HEK293 (cell line): Measurements from ENCODE around the gene RIC8A.

Source experiments
- CTCF ChIA-PET: fragments of 350-600 bp; formaldehyde crosslinking; extraction: SDS; loops from one replicate; lab custom pipeline; 2021; ENCODE audit warnings: antibody characterized with exemption; lab: Yijun Ruan, JAX
- POLR2A ChIA-PET: fragments of 300-600 bp; formaldehyde crosslinking; extraction: SDS; loops from one replicate; lab custom pipeline; 2020; ENCODE audit warnings: antibody characterized with exemption, inconsistent platforms; lab: Yijun Ruan, JAX
- H3K27ac ChIP-seq: fragments of 200-500 bp; sonication (Bioruptor generic); 2 replicates; pipeline ENCODE4 v1.5.1; 2014; ENCODE audit warnings: low read depth, low read length, control low read depth, inconsistent platforms; ENCODE audit errors: extremely low read depth
- H3K36me3 ChIP-seq, 2 experiments: fragments of 200-500 bp in 1 of 2; sonication (Bioruptor generic) in 1 of 2; 1 replicate in 1 of 2; 2 replicates in 1 of 2; pipeline ENCODE4 v1.5.1; 2014 to 2017; ENCODE audit warnings: inconsistent platforms in 2 of 2, low read length in 2 of 2; ENCODE audit not compliant: control insufficient read depth in 2 of 2, insufficient read depth in 1 of 2
- H3K4me1 ChIP-seq: fragments of 200-500 bp; sonication (Bioruptor generic); 2 replicates; pipeline ENCODE4 v1.5.1; 2014; ENCODE audit warnings: mild to moderate bottlenecking, low read length, inconsistent platforms; ENCODE audit not compliant: control insufficient read depth, insufficient read depth
- H3K4me3 ChIP-seq: 2 replicates; pipeline ENCODE4 v1.5.1; 2011; ENCODE audit warnings: low read depth, mild to moderate bottlenecking, control low read depth, low read length, moderate library complexity
- H3K9me3 ChIP-seq: fragments of 200-500 bp; sonication (Bioruptor generic); 2 replicates; pipeline ENCODE4 v1.5.1; 2014; ENCODE audit warnings: low read depth, low read length, inconsistent platforms; ENCODE audit not compliant: control insufficient read depth, insufficient read depth
- BCL11B ChIP-seq: fragments of 450-650 bp; formaldehyde crosslinking; IDR thresholded peaks from 2 replicates; pipeline ENCODE4 v1.5.1; 2016; ENCODE audit warnings: low read depth, missing biosample characterization, missing genetic modification characterization
- GLI4 ChIP-seq: fragments of 450-650 bp; formaldehyde crosslinking; IDR thresholded peaks from 2 replicates; pipeline ENCODE4 v1.5.1; 2016; ENCODE audit warnings: missing biosample characterization, missing genetic modification characterization
- HOXD13 ChIP-seq: sonication (generic); formaldehyde crosslinking; IDR thresholded peaks from 2 replicates; pipeline ENCODE4 v1.8.0; 2022; ENCODE audit warnings: missing genetic modification reagents, borderline replicate concordance
- SCRT1 ChIP-seq: fragments of 450-650 bp; formaldehyde crosslinking; IDR thresholded peaks from 2 replicates; pipeline ENCODE4 v1.5.1; 2016; ENCODE audit warnings: missing biosample characterization, missing genetic modification characterization, borderline replicate concordance
- SCRT2 ChIP-seq: fragments of 450-650 bp; formaldehyde crosslinking; IDR thresholded peaks from 2 replicates; pipeline ENCODE4 v1.5.1; 2016; ENCODE audit warnings: missing biosample characterization, missing genetic modification characterization
- ZBTB1 ChIP-seq: fragments of 450-650 bp; formaldehyde crosslinking; IDR thresholded peaks from 2 replicates; pipeline ENCODE4 v1.5.1; 2016; ENCODE audit warnings: missing biosample characterization, missing genetic modification characterization
- ZEB2 ChIP-seq: fragments of 450-650 bp; formaldehyde crosslinking; IDR thresholded peaks from 2 replicates; pipeline ENCODE4 v1.5.1; 2016; ENCODE audit warnings: missing biosample characterization, missing genetic modification characterization
- ZNF133 ChIP-seq: fragments of 450-650 bp; formaldehyde crosslinking; IDR thresholded peaks from 2 replicates; pipeline ENCODE4 v1.5.1; 2016; ENCODE audit warnings: missing biosample characterization, missing genetic modification characterization
- ZNF221 ChIP-seq: fragments of 450-650 bp; formaldehyde crosslinking; IDR thresholded peaks from 2 replicates; pipeline ENCODE4 v1.5.1; 2017; ENCODE audit warnings: missing biosample characterization, missing genetic modification characterization, borderline replicate concordance
- ZNF302 ChIP-seq: fragments of 450-650 bp; formaldehyde crosslinking; IDR thresholded peaks from 2 replicates; pipeline ENCODE4 v1.5.1; 2016; ENCODE audit warnings: missing biosample characterization, missing genetic modification characterization, low read depth
- ZNF37A ChIP-seq: fragments of 450-650 bp; IDR thresholded peaks from 2 replicates; pipeline ENCODE4 v1.5.1; 2018; ENCODE audit warnings: missing biosample characterization, missing genetic modification characterization
- ZNF426 ChIP-seq: fragments of 450-650 bp; formaldehyde crosslinking; IDR thresholded peaks from 2 replicates; pipeline ENCODE4 v1.5.1; 2017; ENCODE audit warnings: missing biosample characterization, missing genetic modification characterization, mild to moderate bottlenecking, inconsistent platforms, moderate library complexity
- ZNF530 ChIP-seq: fragments of 450-650 bp; formaldehyde crosslinking; IDR thresholded peaks from 2 replicates; pipeline ENCODE4 v1.5.1; 2016; ENCODE audit warnings: low read depth, missing biosample characterization, missing genetic modification characterization
- ZNF560 ChIP-seq: fragments of 450-650 bp; formaldehyde crosslinking; IDR thresholded peaks from 2 replicates; pipeline ENCODE4 v1.5.1; 2017; ENCODE audit warnings: missing biosample characterization, missing genetic modification characterization, borderline replicate concordance
- ZNF561 ChIP-seq: fragments of 450-650 bp; IDR thresholded peaks from 2 replicates; pipeline ENCODE4 v1.5.1; 2018; ENCODE audit warnings: missing biosample characterization, missing genetic modification characterization, borderline replicate concordance
- ZNF571 ChIP-seq: fragments of 450-650 bp; formaldehyde crosslinking; IDR thresholded peaks from 2 replicates; pipeline ENCODE4 v1.5.0; 2017; ENCODE audit warnings: missing biosample characterization, missing genetic modification characterization
- ZNF610 ChIP-seq: fragments of 450-650 bp; formaldehyde crosslinking; IDR thresholded peaks from 2 replicates; pipeline ENCODE4 v1.5.1; 2016; ENCODE audit warnings: missing biosample characterization, missing genetic modification characterization, borderline replicate concordance
- ZNF768 ChIP-seq: fragments of 450-650 bp; formaldehyde crosslinking; IDR thresholded peaks from 2 replicates; pipeline ENCODE4 v1.5.1; 2018; ENCODE audit warnings: missing biosample characterization, mild to moderate bottlenecking, missing genetic modification characterization
- ZNF837 ChIP-seq: fragments of 450-650 bp; formaldehyde crosslinking; IDR thresholded peaks from 2 replicates; pipeline ENCODE4 v1.5.1; 2016; ENCODE audit warnings: missing biosample characterization, missing genetic modification characterization
- ZNF843 ChIP-seq: fragments of 450-650 bp; formaldehyde crosslinking; IDR thresholded peaks from 2 replicates; pipeline ENCODE4 v1.5.1; 2016; ENCODE audit warnings: missing biosample characterization, missing genetic modification characterization
- ZXDB ChIP-seq: fragments of 450-650 bp; formaldehyde crosslinking; IDR thresholded peaks from 2 replicates; pipeline ENCODE4 v1.5.1; 2016; ENCODE audit warnings: missing biosample characterization, missing genetic modification characterization
- TF ChIP-seq, protein P1 (sequence below): fragments of 450-650 bp; formaldehyde crosslinking; IDR thresholded peaks from 2 replicates; pipeline ENCODE4 v1.5.1; 2016; ENCODE audit warnings: missing biosample characterization, missing genetic modification characterization, borderline replicate concordance
- TF ChIP-seq, protein P2 (sequence below): fragments of 450-650 bp; formaldehyde crosslinking; IDR thresholded peaks from 2 replicates; pipeline ENCODE4 v1.5.1; 2016; ENCODE audit warnings: missing biosample characterization, missing genetic modification characterization

Gene RIC8A

DNA sequence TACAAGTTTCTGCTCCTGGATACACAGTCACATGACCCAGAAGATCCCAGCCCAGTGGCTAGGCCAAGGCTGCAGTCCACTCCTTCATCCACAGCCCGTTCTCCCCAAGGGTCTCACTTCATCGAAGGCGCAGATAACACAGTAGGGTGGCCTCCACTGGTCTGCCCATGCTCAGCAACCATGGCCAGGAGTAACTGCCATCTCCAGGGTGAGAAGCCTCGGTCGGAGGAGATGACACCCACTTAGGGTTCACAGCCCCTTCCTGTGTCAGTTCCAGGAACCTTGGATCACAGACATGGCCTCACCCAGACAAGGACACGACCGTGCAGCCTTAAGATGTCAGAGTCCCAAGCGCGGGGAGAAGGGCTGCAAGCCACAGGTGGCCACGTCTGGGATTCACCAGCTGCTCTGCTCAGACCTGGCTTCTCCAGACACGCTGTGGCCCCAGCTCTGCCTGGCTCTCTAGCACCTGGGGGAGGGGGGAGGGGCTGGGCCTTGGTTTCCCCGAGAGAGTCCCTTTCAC is 2.9 kb upstream of the RIC8A start:
- Histone ChIP-seq H3K4me1 (no peaks in the 10 kb centered on the region), H3K27ac (no peak overlapping the region), H3K9me3 (no peaks in the 10 kb centered on the region), H3K4me3 (no peak overlapping the region), H3K36me3 (peaks cover 0 to 38% of the 10 kb centered on the region in 2 experiments; a peak in 1 of 3 replicates)
- POLR2A ChIA-PET = no interaction called here
- TF ChIP-seq SCRT2 (tag by site-specific recombination) (0 out of 2 replicates have a peak, but pooled peaks have one; percentile 31), ZNF302 (tag by site-specific recombination) (no peak), SCRT1 (tag by site-specific recombination) (0 out of 2 replicates have a peak, but pooled peaks have one; percentile 15)
- CTCF ChIA-PET = interaction anchor here (0.7 kb wide), 1 partner anchor 160 kb away, joined by 4 read pairs; no protein-coding TSS in a partner anchor

DNA sequence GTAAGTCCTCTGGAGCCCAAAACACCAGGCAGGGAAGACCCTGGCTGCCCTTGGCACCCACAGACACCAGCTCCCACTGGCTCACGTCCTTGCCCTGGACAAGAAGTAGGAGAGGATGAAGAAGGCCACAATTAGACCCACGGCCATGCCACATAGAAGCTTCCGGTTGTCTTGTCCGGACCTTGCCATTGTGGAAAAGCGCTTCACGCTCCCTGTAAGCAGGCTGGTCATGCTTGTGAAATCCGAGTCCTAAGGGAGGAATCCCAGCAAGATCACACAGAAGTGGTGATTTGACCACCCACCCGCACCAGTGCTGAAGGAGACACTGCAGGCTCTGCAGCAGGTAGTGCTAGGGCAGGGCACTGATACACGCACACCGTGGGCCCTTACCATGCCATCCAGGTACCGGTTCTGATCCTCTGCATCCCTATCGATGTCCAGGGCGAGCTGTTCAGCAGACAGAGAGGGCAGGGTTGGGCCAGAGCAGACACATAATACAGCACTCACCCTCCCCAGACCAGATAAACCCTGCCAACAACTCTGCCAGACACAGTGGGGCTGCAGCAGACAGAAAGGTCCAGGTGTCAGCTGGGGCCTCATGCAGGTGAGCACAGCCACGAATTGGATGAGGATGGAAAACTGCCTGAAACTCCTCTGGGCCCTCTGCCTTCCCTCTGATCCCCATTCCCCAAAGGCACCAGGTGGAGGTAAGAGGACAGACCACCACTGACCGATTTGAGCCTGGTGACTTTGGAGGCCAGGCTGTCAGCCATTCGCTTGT is 2.1 kb upstream of the RIC8A start:
- no peaks in the 10 kb centered on the region for H3K4me1 ChIP-seq
- POLR2A ChIA-PET = interaction anchor here (2.1 to 2.2 kb wide), 2 partner anchors 30 to 33 kb away, joined by 13 to 16 read pairs; partner anchors contain the start of gene PSMD13
- no peaks in the 10 kb centered on the region for H3K9me3 ChIP-seq
- no peak overlapping the region for H3K27ac ChIP-seq
- CTCF ChIA-PET = interaction anchor here (0.7 kb wide), 2 partner anchors 159 to 166 kb away, joined by 3 to 4 read pairs; no protein-coding TSS in a partner anchor
- H3K36me3 ChIP-seq = peaks cover 0 to 46% of the 10 kb centered on the region in 2 experiments; a peak in 1 of 3 replicates
- no peak overlapping the region for H3K4me3 ChIP-seq
- TF ChIP-seq ZNF37A (no peak), ZNF561 (no peak), ZNF610 (tag by site-specific recombination) (no peak), GLI4 (tag by site-specific recombination) (no peak), ZNF837 (tag by site-specific recombination) (no peak), ZEB2 (no peak), HOXD13 (no peak), ZNF843 (no peak), ZNF426 (no peak), ZNF221 (tag by site-specific recombination) (no peak)

DNA sequence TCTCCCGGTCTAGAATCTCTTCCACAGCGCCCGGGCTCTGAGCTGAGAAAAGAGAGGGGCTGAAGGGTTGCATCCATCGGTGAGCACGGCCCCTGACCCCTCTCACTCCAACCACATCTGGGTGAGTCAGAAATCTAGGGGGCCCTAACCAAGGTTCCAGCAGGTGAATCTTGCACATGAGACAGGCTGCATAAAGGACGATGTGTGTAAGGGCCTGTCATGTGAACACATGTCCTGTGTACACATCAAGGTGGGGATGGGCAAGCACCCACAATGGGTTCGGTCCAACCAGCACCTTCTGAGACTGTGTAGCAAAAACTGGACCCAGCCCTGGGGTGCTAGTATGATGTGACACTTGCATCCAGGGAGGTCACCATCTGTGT is 1.5 kb upstream of the RIC8A start:
- Histone ChIP-seq H3K4me3 (no peak overlapping the region; the same call in 1 of the 2 replicates), H3K27ac (no peak overlapping the region), H3K4me1 (no peaks in the 10 kb centered on the region), H3K9me3 (no peaks in the 10 kb centered on the region), H3K36me3 (peaks cover 0 to 50% of the 10 kb centered on the region in 2 experiments; a peak in 1 of 3 replicates)
- CTCF ChIA-PET = interaction anchor here (0.7 kb wide), 1 partner anchor 165 kb away, joined by 3 read pairs; no protein-coding TSS in a partner anchor
- POLR2A ChIA-PET = interaction anchor here (1.0 to 2.2 kb wide), 3 partner anchors 29 to 123 kb away, joined by 4 to 16 read pairs (median 13); partner anchors contain the start of gene PSMD13
- TF ChIP-seq ZNF571 (no peak), ZNF133 (tag by site-specific recombination) (no peak), ZNF560 (tag by site-specific recombination) (no peak), ZNF530 (tag by site-specific recombination) (no peak), BCL11B (no peak), ZXDB (no peak), ZNF302 (tag by site-specific recombination) (no peak), ZBTB1 (tag by site-specific recombination) (no peak), ZNF768 (tag by site-specific recombination) (no peak)
- TF ChIP-seq, protein P1, sequence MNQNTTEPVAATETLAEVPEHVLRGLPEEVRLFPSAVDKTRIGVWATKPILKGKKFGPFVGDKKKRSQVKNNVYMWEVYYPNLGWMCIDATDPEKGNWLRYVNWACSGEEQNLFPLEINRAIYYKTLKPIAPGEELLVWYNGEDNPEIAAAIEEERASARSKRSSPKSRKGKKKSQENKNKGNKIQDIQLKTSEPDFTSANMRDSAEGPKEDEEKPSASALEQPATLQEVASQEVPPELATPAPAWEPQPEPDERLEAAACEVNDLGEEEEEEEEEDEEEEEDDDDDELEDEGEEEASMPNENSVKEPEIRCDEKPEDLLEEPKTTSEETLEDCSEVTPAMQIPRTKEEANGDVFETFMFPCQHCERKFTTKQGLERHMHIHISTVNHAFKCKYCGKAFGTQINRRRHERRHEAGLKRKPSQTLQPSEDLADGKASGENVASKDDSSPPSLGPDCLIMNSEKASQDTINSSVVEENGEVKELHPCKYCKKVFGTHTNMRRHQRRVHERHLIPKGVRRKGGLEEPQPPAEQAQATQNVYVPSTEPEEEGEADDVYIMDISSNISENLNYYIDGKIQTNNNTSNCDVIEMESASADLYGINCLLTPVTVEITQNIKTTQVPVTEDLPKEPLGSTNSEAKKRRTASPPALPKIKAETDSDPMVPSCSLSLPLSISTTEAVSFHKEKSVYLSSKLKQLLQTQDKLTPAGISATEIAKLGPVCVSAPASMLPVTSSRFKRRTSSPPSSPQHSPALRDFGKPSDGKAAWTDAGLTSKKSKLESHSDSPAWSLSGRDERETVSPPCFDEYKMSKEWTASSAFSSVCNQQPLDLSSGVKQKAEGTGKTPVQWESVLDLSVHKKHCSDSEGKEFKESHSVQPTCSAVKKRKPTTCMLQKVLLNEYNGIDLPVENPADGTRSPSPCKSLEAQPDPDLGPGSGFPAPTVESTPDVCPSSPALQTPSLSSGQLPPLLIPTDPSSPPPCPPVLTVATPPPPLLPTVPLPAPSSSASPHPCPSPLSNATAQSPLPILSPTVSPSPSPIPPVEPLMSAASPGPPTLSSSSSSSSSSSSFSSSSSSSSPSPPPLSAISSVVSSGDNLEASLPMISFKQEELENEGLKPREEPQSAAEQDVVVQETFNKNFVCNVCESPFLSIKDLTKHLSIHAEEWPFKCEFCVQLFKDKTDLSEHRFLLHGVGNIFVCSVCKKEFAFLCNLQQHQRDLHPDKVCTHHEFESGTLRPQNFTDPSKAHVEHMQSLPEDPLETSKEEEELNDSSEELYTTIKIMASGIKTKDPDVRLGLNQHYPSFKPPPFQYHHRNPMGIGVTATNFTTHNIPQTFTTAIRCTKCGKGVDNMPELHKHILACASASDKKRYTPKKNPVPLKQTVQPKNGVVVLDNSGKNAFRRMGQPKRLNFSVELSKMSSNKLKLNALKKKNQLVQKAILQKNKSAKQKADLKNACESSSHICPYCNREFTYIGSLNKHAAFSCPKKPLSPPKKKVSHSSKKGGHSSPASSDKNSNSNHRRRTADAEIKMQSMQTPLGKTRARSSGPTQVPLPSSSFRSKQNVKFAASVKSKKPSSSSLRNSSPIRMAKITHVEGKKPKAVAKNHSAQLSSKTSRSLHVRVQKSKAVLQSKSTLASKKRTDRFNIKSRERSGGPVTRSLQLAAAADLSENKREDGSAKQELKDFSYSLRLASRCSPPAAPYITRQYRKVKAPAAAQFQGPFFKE (tag by site-specific recombination) = no peak
- TF ChIP-seq, protein P2, sequence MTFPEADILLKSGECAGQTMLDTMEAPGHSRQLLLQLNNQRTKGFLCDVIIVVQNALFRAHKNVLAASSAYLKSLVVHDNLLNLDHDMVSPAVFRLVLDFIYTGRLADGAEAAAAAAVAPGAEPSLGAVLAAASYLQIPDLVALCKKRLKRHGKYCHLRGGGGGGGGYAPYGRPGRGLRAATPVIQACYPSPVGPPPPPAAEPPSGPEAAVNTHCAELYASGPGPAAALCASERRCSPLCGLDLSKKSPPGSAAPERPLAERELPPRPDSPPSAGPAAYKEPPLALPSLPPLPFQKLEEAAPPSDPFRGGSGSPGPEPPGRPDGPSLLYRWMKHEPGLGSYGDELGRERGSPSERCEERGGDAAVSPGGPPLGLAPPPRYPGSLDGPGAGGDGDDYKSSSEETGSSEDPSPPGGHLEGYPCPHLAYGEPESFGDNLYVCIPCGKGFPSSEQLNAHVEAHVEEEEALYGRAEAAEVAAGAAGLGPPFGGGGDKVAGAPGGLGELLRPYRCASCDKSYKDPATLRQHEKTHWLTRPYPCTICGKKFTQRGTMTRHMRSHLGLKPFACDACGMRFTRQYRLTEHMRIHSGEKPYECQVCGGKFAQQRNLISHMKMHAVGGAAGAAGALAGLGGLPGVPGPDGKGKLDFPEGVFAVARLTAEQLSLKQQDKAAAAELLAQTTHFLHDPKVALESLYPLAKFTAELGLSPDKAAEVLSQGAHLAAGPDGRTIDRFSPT (tag by site-specific recombination) = no peak
